Panc1 (cell line): ENCODE results near the gene HTR3D. TPM values are rescaled to one million over a fixed set of nuclear protein-coding genes. Genes with fewer than 3 reads are reported as not detected.

Experiments used
- ATAC-seq: fragments of 200-7000 bp; cut with Tn5 transposase; 2 replicates; pipeline ENCODE4 v1.9.1; 2020; ENCODE audit warnings: mild to moderate bottlenecking, moderate library complexity
- BruUV-seq: library from RNA; stranded (reverse); fragments of 400-500 nt; replicated peaks from 2 replicates; lab custom pipeline; 2021; lab: Mats Ljungman, UMichigan
- CTCF ChIA-PET: fragments of 300-600 bp; sonication (Branson Sonifier 250); formaldehyde crosslinking; loops from one replicate; lab custom pipeline; 2022; ENCODE audit warnings: antibody characterized with exemption; lab: Charles Lee
- POLR2A ChIA-PET: fragments of 300-600 bp; sonication (Branson Sonifier 250); formaldehyde crosslinking; loops from one replicate; lab custom pipeline; 2022; ENCODE audit warnings: antibody characterized with exemption; lab: Charles Lee
- DNase-seq: peaks from one replicate; pipeline ENCODE4 v3.0.0-alpha.2; 2010; ENCODE audit warnings: low read depth, low spot score
- H3K27ac ChIP-seq: 2 replicates; pipeline ENCODE4 v1.5.1; 2011; ENCODE audit warnings: mild to moderate bottlenecking, low read length, inconsistent platforms
- H3K27me3 ChIP-seq: fragments of 200-500 bp; sonication (Bioruptor generic); 2 replicates; pipeline ENCODE4 v1.6.0; 2014; ENCODE audit warnings: low read length, inconsistent platforms; ENCODE audit not compliant: control insufficient read depth, insufficient read depth
- H3K36me3 ChIP-seq: fragments of 200-500 bp; sonication (Bioruptor generic); 2 replicates; pipeline ENCODE4 v1.5.1; 2014; ENCODE audit warnings: inconsistent platforms, mild to moderate bottlenecking, low read length, moderate library complexity; ENCODE audit not compliant: control insufficient read depth, insufficient read depth
- H3K4me1 ChIP-seq: 2 replicates; pipeline ENCODE4 v1.5.1; 2011; ENCODE audit warnings: inconsistent platforms, mild to moderate bottlenecking, low read length, moderate library complexity; ENCODE audit not compliant: control insufficient read depth, insufficient read depth
- H3K4me3 ChIP-seq, 2 experiments: 2 replicates each; pipeline ENCODE4 v1.5.1; 2011 to 2012; ENCODE audit warnings: low read depth in 2 of 2, low read length in 2 of 2, mild to moderate bottlenecking in 2 of 2, inconsistent platforms in 1 of 2, moderate library complexity in 1 of 2
- H3K9me3 ChIP-seq: fragments of 200-500 bp; sonication (Bioruptor generic); 2 replicates; pipeline ENCODE4 v1.5.1; 2014; ENCODE audit warnings: low read depth, mild to moderate bottlenecking, inconsistent platforms, low read length, moderate library complexity; ENCODE audit not compliant: control insufficient read depth, insufficient read depth
- CTCF ChIP-seq: fragments of 450-650 bp; IDR thresholded peaks from 2 replicates; pipeline ENCODE4 v1.5.1; 2017; ENCODE audit warnings: mild to moderate bottlenecking
- POLR2AphosphoS5 ChIP-seq: IDR thresholded peaks from 2 replicates; pipeline ENCODE4 v1.6.1; 2012; ENCODE audit warnings: mild to moderate bottlenecking, low read depth, low read length, moderate library complexity
- REST ChIP-seq, 2 experiments: IDR thresholded peaks; 2 replicates each; pipeline ENCODE4 v1.6.1; 2011 to 2012; ENCODE audit warnings: low read depth in 2 of 2, control low read depth in 1 of 2, low read length in 1 of 2, mild to moderate bottlenecking in 1 of 2, moderate library complexity in 1 of 2; ENCODE audit not compliant: insufficient read depth in 1 of 2
- SIN3A ChIP-seq: IDR thresholded peaks from 2 replicates; pipeline ENCODE4 v1.6.1; 2012; ENCODE audit warnings: low read depth, mild to moderate bottlenecking, low read length, moderate library complexity, borderline replicate concordance; ENCODE audit not compliant: insufficient read depth
- TCF7L2 ChIP-seq: IDR thresholded peaks from 2 replicates; pipeline ENCODE4 v1.6.1; 2011; ENCODE audit warnings: mild to moderate bottlenecking, low read depth, low read length, inconsistent platforms
- in situ Hi-C: cut with HindIII; loops from 2 replicates; pipeline ENCODE4 v1.10.0; 2016; ENCODE audit warnings: low sequenced_read_pairs, low pct_unique_long_range_greater_than_20kb
- intact Hi-C: fragments of 100-400 bp; cut with micrococcal nuclease; formaldehyde crosslinking; loops from one replicate; pipeline ENCODE4 v1.10.0; 2022; ENCODE audit not compliant: unreplicated experiment
- total RNA-seq: library from RNA; stranded (reverse); gene quantifications from one replicate; pipeline ENCODE4 v1.2.1, GENCODE V29; 2021; ENCODE audit not compliant: unreplicated experiment

The HTR3D gene
- total RNA-seq, 1 experiment from 2014 or later: not detected

- POLR2A ChIA-PET: no interaction called here
- no peak for DNase-seq
Observed at GRCh38 chr3:184066211-184066610, 34.7 kb downstream of the HTR3D start.

GRCh38 chr3:184067573-184068055 is 36.1 kb downstream of the HTR3D start:
- ChIA-PET CTCF (no interaction called here), POLR2A (no interaction called here)
- H3K4me3 ChIP-seq: no peak overlapping the region
- DNase-seq (no peak), ATAC-seq (0 out of 2 replicates have a peak, but pooled peaks have one; percentile 21)
- no peaks in the 10 kb centered on the region; the same call in 1 of the 2 replicates for H3K27me3 ChIP-seq
- H3K36me3 ChIP-seq: no peaks in the 10 kb centered on the region
- in situ Hi-C loops: no loop called here
- no peaks in the 10 kb centered on the region for H3K4me1 ChIP-seq
- no peaks in the 10 kb centered on the region for H3K9me3 ChIP-seq
- intact Hi-C loops: no loop called here
- no peak for TF ChIP-seq REST (IDR thresholded peaks at IDR 0.05; ENCODE audit: insufficient read depth in 1 of 2, low read depth in 2 of 2, low read length in 1 of 2)
- TF ChIP-seq TCF7L2: no peak
- TF ChIP-seq SIN3A: no peak
- TF ChIP-seq CTCF: no peak
- no peak for TF ChIP-seq POLR2AphosphoS5
- H3K27ac ChIP-seq: no peak overlapping the region
- BruUV-seq: no TSS peak

More at GRCh38 chr3:184066211-184066610, 34.7 kb downstream of the HTR3D start:
- BruUV-seq: no TSS peak
- Histone ChIP-seq H3K9me3 (no peaks in the 10 kb centered on the region), H3K4me1 (no peaks in the 10 kb centered on the region), H3K27ac (no peak overlapping the region), H3K36me3 (no peaks in the 10 kb centered on the region), H3K4me3 (no peak overlapping the region), H3K27me3 (no peaks in the 10 kb centered on the region; the same call in 1 of the 2 replicates)
- in situ Hi-C loops (no loop called here), intact Hi-C loops (no loop called here)
- no peak for ATAC-seq
- CTCF ChIA-PET: no interaction called here
- no peak for TF ChIP-seq REST (IDR thresholded peaks at IDR 0.05; ENCODE audit: insufficient read depth in 1 of 2, low read depth in 2 of 2, low read length in 1 of 2)
- TF ChIP-seq CTCF: no peak
